Gastrocnemius medialis (tissue), 4 donors: Measurements from ENCODE around the gene MT4. TPM values are rescaled to one million over a fixed set of nuclear protein-coding genes. Genes with fewer than 3 reads are reported as not detected.
"Not testable (repeated sequence)": the region's sequence is repeated elsewhere in the genome, so short reads cannot be mapped to it uniquely, and the experiment has no call there.

Experiments
- ATAC-seq, 2 donors: fragments of 150-250 bp; one replicate each; pipeline ENCODE4 v1.9.1; 2016
- DNase-seq, 2 donors: peaks; one replicate each; pipeline ENCODE4 v3.0.0-alpha.2; 2019
- H3K27ac ChIP-seq, 4 donors: fragments of 200-600 bp; sonication (generic); 1 replicate in 1 of 4; 2 replicates in 3 of 4; pipeline ENCODE4 v1.5.1; 2016 to 2018; ENCODE audit warnings: mild to moderate bottlenecking in 2 of 4, moderate library complexity in 1 of 4
- H3K27me3 ChIP-seq, 3 donors: fragments of 200-600 bp; sonication (generic) in 2 of 3; 1 replicate in 1 of 3; 2 replicates in 2 of 3; pipeline versions ENCODE4 v1.5.1 to v1.6.0; 2016 to 2019; ENCODE audit warnings: mild to moderate bottlenecking in 1 of 3, moderate library complexity in 1 of 3
- H3K36me3 ChIP-seq, 2 donors: fragments of 200-600 bp; sonication (generic) in 1 of 2; one replicate each; pipeline ENCODE4 v1.5.1; 2017 to 2018
- H3K4me1 ChIP-seq, 2 donors: fragments of 200-600 bp; sonication (generic) in 1 of 2; one replicate each; pipeline ENCODE4 v1.5.1; 2016 to 2017; ENCODE audit warnings: mild to moderate bottlenecking in 2 of 2
- H3K4me3 ChIP-seq, 4 donors: fragments of 200-600 bp; sonication (generic) in 3 of 4; 1 replicate in 1 of 4; 2 replicates in 3 of 4; pipeline ENCODE4 v1.5.1; 2016 to 2019; ENCODE audit warnings: mild to moderate bottlenecking in 2 of 4
- H3K9me3 ChIP-seq, 3 donors: fragments of 200-600 bp; sonication (generic) in 2 of 3; 1 replicate in 1 of 3; 2 replicates in 2 of 3; pipeline ENCODE4 v1.5.1; 2016 to 2019
- CTCF ChIP-seq, 5 experiments: fragments of 450-650 bp in 3 of 5; fragments of 200-600 bp in 2 of 5; sonication (generic) in 2 of 5; IDR thresholded peaks in 4 of 5; conservative IDR thresholded peaks in 1 of 5; 1 replicate in 4 of 5; 2 replicates in 1 of 5; pipeline ENCODE4 v1.5.1; 2016 to 2019; ENCODE audit warnings: antibody characterized with exemption in 5 of 5, mild to moderate bottlenecking in 3 of 5, moderate library complexity in 3 of 5
- POLR2A ChIP-seq, 2 donors: fragments of 450-650 bp; IDR thresholded peaks; one replicate each; pipeline ENCODE4 v1.6.1; 2017; ENCODE audit warnings: antibody characterized with exemption in 2 of 2, mild to moderate bottlenecking in 2 of 2, moderate library complexity in 2 of 2
- in situ Hi-C, 4 donors: fragments of 200-750 bp; cut with MboI; loops; one replicate each; pipeline versions ENCODE4 v1.15.0 to v1.8.0; 2017; ENCODE audit warnings: low sequenced_read_pairs in 4 of 4
- intact Hi-C: fragments of 100-400 bp; cut with DNase I; formaldehyde crosslinking; loops from one replicate; pipeline ENCODE4 v1.15.1; 2023; ENCODE audit warnings: low total_unique reads
- total RNA-seq, 4 donors: library from RNA; depleted of rRNA; stranded (reverse); fragments of >200 nt; gene quantifications; one replicate each; pipeline versions ENCODE4 v1.1.0 to v1.2.3, GENCODE V29; 2016

Gene MT4
- total RNA-seq, 4 donors from 2014 or later: not detected

- intact Hi-C loops (loop anchor here (1.0 kb wide), 1 partner anchor 126 kb away; no protein-coding TSS in a partner anchor), in situ Hi-C loops (loop anchor here in 1 of 4 donors (10.0 kb wide), 1 partner anchor 128 kb away; no protein-coding TSS in a partner anchor)
- ATAC-seq (peak; percentile 63 to 95), DNase-seq (peak; percentile 38 to 62)
- Histone ChIP-seq H3K27me3 (no peaks in the 10 kb centered on the region), H3K4me3 (no peak overlapping the region), H3K9me3 (no peaks in the 10 kb centered on the region), H3K4me1 (no peaks in the 10 kb centered on the region), H3K36me3 (no peaks in the 10 kb centered on the region), H3K27ac (no peak overlapping the region)
- no peak for TF ChIP-seq POLR2A (IDR thresholded peaks at IDR 0.05)
- peak; percentile 66 to 78 (median 71) for TF ChIP-seq CTCF (IDR thresholded peaks at IDR 0.05 in 4 of 5, conservative IDR thresholded peaks at IDR 0.05 in 1 of 5)
Measured at GRCh38 chr16:56576585-56577299, 11.9 kb downstream of the MT4 start.

- intact Hi-C loops (loop anchor here (1.0 kb wide), 1 partner anchor 125 kb away; no protein-coding TSS in a partner anchor), in situ Hi-C loops (loop anchor here in 1 of 4 donors (10.0 kb wide), 1 partner anchor 128 kb away; no protein-coding TSS in a partner anchor)
- TF ChIP-seq CTCF (IDR thresholded peaks at IDR 0.05 in 4 of 5, conservative IDR thresholded peaks at IDR 0.05 in 1 of 5) (peak in 1 of 5 experiments; percentile 4), POLR2A (IDR thresholded peaks at IDR 0.05) (no peak)
- H3K9me3 ChIP-seq: no peaks in the 10 kb centered on the region
- no peak for ATAC-seq
- DNase-seq: no peak
- H3K4me3 ChIP-seq: no peak overlapping the region
- H3K27me3 ChIP-seq: no peaks in the 10 kb centered on the region
- no peaks in the 10 kb centered on the region for H3K36me3 ChIP-seq
- no peak overlapping the region for H3K27ac ChIP-seq
- no peaks in the 10 kb centered on the region for H3K4me1 ChIP-seq
Measured at GRCh38 chr16:56577300-56577625, 12.4 kb downstream of the MT4 start.

- Histone ChIP-seq H3K9me3 (no peaks in the 10 kb centered on the region), H3K27ac (no peak overlapping the region), H3K4me1 (no peaks in the 10 kb centered on the region), H3K27me3 (no peaks in the 10 kb centered on the region), H3K36me3 (no peaks in the 10 kb centered on the region), H3K4me3 (no peak overlapping the region)
- in situ Hi-C loops: no loop called here
- TF ChIP-seq CTCF (IDR thresholded peaks at IDR 0.05 in 4 of 5, conservative IDR thresholded peaks at IDR 0.05 in 1 of 5): no peak
- TF ChIP-seq POLR2A (IDR thresholded peaks at IDR 0.05): no peak
- ATAC-seq (no peak), DNase-seq (no peak)
- intact Hi-C loops: no loop called here
Measured at GRCh38 chr16:56580391-56581048, 15.6 kb downstream of the MT4 start.

- intact Hi-C loops, ATAC-seq, H3K36me3 ChIP-seq, H3K4me3 ChIP-seq, in situ Hi-C loops, H3K4me1 ChIP-seq, DNase-seq, H3K9me3 ChIP-seq, H3K27me3 ChIP-seq, H3K27ac ChIP-seq: not testable (repeated sequence)
Measured at GRCh38 chr16:56582911-56583310, 18.0 kb downstream of the MT4 start.

GRCh38 chr16:56583351-56584168 lies 18.7 kb downstream of the MT4 start:
- intact Hi-C loops: no loop called here
- DNase-seq (no peak), ATAC-seq (no peak)
- Histone ChIP-seq H3K9me3 (no peaks in the 10 kb centered on the region), H3K27me3 (no peaks in the 10 kb centered on the region), H3K4me3 (no peak overlapping the region), H3K27ac (no peak overlapping the region), H3K36me3 (no peaks in the 10 kb centered on the region), H3K4me1 (no peaks in the 10 kb centered on the region)
- TF ChIP-seq CTCF (IDR thresholded peaks at IDR 0.05 in 4 of 5, conservative IDR thresholded peaks at IDR 0.05 in 1 of 5) (no peak), POLR2A (IDR thresholded peaks at IDR 0.05) (no peak)
- in situ Hi-C loops: no loop called here
